ENCODE data around the gene JAKMIP2. TPM values are rescaled to one million over a fixed set of nuclear protein-coding genes. Genes with fewer than 3 reads are reported as not detected.
"Not testable (repeated sequence)": the region's sequence is repeated elsewhere in the genome, so short reads cannot be mapped to it uniquely, and the experiment has no call there.

The JAKMIP2 gene
- polyA plus RNA-seq, 2 donors: 0.10 to 0.20 TPM

DNA sequence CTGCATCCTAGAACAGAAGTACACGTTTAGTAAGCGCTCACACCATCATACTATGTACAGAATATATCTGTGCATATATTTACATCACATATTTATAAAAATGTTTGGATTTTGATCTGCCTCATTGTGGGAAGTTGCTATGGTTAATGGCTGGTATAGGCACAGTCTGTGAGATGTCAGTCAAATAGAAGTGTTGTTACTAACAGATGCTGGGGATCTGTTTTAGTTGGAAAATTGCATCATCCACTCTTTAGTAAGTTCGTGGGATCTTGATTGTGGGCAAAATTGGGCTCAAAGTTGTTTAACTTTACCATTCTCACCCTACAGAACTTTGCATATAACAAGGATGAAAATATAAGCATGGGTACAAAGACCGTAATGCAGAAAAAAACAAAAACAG is 196.3 kb downstream of the JAKMIP2 start:
- 83 to 85% methylated on average over 4 of the region's 4 CpGs for WGBS, 2 donors
- Histone ChIP-seq H3K9me3 (ENCODE audit: control insufficient read depth in 2 of 2, insufficient read depth in 1 of 2, low read depth in 1 of 2, low read length in 1 of 2) (no peaks in the 10 kb centered on the region), H3K27ac (ENCODE audit: low read depth in 2 of 2, low read length in 1 of 2) (no peak overlapping the region), H3K27me3 (ENCODE audit: control insufficient read depth in 1 of 2, insufficient read depth in 2 of 2, low read length in 2 of 2) (no peaks in the 10 kb centered on the region), H3K4me3 (ENCODE audit: low read depth in 1 of 2, low read length in 2 of 2) (no peak overlapping the region), H3K4me1 (ENCODE audit: control insufficient read depth in 2 of 2, insufficient read depth in 2 of 2, low read length in 1 of 2) (no peaks in the 10 kb centered on the region), H3K36me3 (ENCODE audit: control insufficient read depth in 2 of 2, insufficient read depth in 2 of 2, low read length in 1 of 2) (no peaks in the 10 kb centered on the region)

DNA sequence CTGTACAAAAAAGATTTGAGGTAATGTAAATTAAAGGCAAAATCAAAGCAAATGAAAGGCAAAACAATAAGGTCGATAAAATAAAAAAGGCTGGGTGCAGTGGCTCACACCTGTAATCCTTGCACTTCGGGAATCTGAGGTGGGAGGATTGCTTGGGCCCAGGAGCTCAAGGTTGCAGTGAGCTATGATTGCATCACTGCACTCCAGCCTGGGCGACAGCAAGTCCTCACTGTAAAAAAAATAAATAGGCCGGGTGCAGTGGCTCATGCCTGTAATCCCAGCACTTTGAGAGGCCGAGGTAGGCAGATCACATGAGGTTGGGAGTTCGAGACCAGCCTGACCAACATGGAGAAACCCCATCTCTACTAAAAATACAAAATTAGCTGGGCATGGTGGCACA is 200.3 kb downstream of the JAKMIP2 start:
- H3K9me3 ChIP-seq (ENCODE audit: control insufficient read depth in 2 of 2, insufficient read depth in 1 of 2, low read depth in 1 of 2, low read length in 1 of 2); H3K27me3 ChIP-seq (ENCODE audit: control insufficient read depth in 1 of 2, insufficient read depth in 2 of 2, low read length in 2 of 2); H3K4me3 ChIP-seq (ENCODE audit: low read depth in 1 of 2, low read length in 2 of 2); H3K27ac ChIP-seq (ENCODE audit: low read depth in 2 of 2, low read length in 1 of 2); H3K4me1 ChIP-seq (ENCODE audit: control insufficient read depth in 2 of 2, insufficient read depth in 2 of 2, low read length in 1 of 2); H3K36me3 ChIP-seq (ENCODE audit: control insufficient read depth in 2 of 2, insufficient read depth in 2 of 2, low read length in 1 of 2): not testable (repeated sequence)
- WGBS, 2 donors: 67 to 76% methylated on average over 6 of the region's 6 CpGs

DNA sequence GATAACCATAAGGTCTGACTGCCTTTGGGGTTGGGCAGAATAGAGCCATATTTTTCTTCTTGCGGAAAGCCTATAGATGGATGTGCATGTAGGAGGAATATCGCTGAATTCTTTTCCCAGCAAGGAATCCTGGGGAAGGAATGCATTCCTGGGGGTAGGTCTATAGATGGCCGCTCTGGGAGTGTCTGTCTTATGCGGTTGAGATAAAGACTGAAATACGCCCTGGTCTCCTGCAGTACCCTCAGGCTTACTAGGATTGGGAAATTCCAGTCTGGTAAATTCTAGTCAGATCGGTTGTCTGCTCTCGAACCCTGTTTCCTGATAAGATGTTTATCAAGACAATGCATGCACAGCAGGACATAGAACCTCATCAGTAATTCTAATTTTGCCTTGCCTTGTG is 202.1 kb downstream of the JAKMIP2 start:
- not testable (repeated sequence) for H3K36me3 ChIP-seq (ENCODE audit: control insufficient read depth in 2 of 2, insufficient read depth in 2 of 2, low read length in 1 of 2); H3K27ac ChIP-seq (ENCODE audit: low read depth in 2 of 2, low read length in 1 of 2)
- 94 to 98% methylated on average over 7 of the region's 7 CpGs for WGBS, 2 donors

DNA sequence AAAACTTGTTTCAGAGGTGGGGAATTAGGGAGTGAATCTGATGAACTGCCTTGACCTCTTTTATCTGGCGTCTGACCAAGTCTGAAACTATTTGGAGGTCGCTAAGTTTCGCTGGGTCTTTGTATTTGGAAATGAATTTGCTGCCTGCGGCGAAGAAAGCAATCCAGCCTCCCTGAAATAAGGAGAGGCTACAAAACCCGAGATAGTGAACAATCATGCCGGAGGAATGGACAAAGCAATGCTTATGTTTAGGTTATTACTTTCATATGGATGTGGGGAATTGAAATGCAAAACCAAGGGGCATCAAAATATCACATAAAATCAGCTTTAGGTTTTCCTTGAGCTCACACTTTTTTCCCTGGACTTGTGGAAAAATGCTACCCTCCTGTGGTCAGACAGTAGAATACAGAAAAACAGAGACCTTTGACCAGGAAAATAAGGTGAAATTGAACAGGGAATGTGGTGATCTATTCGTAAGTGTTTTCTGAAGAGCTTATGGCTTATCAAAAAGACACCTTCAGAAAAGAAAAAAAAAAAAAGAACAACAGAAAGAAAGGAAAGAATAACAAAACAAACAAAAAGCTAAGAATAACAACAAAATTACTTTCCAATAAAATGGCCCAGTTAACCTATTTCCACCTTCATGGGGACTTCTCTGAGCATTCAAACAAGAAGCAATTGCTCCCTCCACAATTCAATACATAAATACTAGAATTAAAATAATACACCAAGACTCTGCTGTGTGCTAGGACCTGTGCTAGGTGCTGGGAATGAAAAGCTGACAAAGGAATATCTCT is 204.1 kb downstream of the JAKMIP2 start:
- Histone ChIP-seq H3K27me3 (ENCODE audit: control insufficient read depth in 1 of 2, insufficient read depth in 2 of 2, low read length in 2 of 2) (no peaks in the 10 kb centered on the region), H3K4me3 (ENCODE audit: low read depth in 1 of 2, low read length in 2 of 2) (no peak overlapping the region), H3K9me3 (ENCODE audit: control insufficient read depth in 2 of 2, insufficient read depth in 1 of 2, low read depth in 1 of 2, low read length in 1 of 2) (no peaks in the 10 kb centered on the region), H3K4me1 (ENCODE audit: control insufficient read depth in 2 of 2, insufficient read depth in 2 of 2, low read length in 1 of 2) (no peaks in the 10 kb centered on the region), H3K36me3 (ENCODE audit: control insufficient read depth in 2 of 2, insufficient read depth in 2 of 2, low read length in 1 of 2) (no peaks in the 10 kb centered on the region), H3K27ac (ENCODE audit: low read depth in 2 of 2, low read length in 1 of 2) (no peak overlapping the region)
- 38 to 39% methylated on average over 8 of the region's 8 CpGs for WGBS, 2 donors

More for the DNA sequence above, 202.1 kb downstream of the JAKMIP2 start:
- not testable (repeated sequence) for H3K4me3 ChIP-seq (ENCODE audit: low read depth in 1 of 2, low read length in 2 of 2); H3K4me1 ChIP-seq (ENCODE audit: control insufficient read depth in 2 of 2, insufficient read depth in 2 of 2, low read length in 1 of 2); H3K27me3 ChIP-seq (ENCODE audit: control insufficient read depth in 1 of 2, insufficient read depth in 2 of 2, low read length in 2 of 2); H3K9me3 ChIP-seq (ENCODE audit: control insufficient read depth in 2 of 2, insufficient read depth in 1 of 2, low read depth in 1 of 2, low read length in 1 of 2)

DNA sequence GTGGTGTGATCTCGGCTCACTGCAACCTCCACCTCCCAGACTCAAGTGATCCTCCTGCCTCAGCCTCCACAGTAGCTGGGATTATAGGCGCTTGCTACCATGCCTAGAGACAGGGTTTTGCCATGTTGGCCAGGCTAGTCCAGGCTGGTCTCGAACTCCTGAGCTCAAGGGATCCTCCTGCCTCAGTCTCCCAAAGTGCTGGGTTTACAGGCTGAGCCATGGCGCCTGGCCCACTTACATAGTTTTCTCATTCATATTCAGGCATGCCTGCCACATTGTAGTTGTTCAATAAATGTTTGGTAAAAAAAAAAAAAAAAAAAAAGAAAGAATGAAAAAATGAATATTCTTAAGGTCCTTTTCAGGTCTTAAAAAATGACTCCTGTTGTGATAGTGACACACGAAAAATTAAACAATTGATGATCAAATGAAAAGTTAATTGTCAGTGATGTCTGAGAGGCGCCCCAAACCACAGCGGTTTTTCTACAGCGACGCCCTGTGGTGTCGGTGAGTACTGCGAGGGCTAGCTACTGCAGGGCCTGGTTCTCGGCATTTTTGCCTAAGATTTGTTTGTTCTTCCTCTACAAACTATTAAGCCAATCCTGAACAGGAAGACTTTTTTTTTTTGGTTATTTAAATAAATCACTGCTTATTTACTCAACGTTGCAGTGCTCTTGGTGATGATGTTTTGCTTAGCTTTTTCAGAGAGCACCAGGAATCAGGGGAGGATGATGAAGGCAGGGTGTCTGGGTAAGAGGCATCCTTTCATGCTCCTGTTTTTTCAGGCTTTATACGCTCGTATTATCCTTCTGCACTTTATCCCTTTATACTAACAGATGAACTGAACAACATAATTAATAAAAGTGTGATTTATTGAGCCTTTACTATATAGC is 205.6 kb downstream of the JAKMIP2 start:
- H3K27ac ChIP-seq (ENCODE audit: low read depth in 2 of 2, low read length in 1 of 2): no peak overlapping the region
- WGBS, 2 donors: 40 to 52% methylated on average over 15 of the region's 15 CpGs
- H3K4me1 ChIP-seq (ENCODE audit: control insufficient read depth in 2 of 2, insufficient read depth in 2 of 2, low read length in 1 of 2): no peaks in the 10 kb centered on the region
- H3K9me3 ChIP-seq (ENCODE audit: control insufficient read depth in 2 of 2, insufficient read depth in 1 of 2, low read depth in 1 of 2, low read length in 1 of 2): no peaks in the 10 kb centered on the region
- no peaks in the 10 kb centered on the region for H3K36me3 ChIP-seq (ENCODE audit: control insufficient read depth in 2 of 2, insufficient read depth in 2 of 2, low read length in 1 of 2)
- no peaks in the 10 kb centered on the region for H3K27me3 ChIP-seq (ENCODE audit: control insufficient read depth in 1 of 2, insufficient read depth in 2 of 2, low read length in 2 of 2)
- H3K4me3 ChIP-seq (ENCODE audit: low read depth in 1 of 2, low read length in 2 of 2): no peak overlapping the region

DNA sequence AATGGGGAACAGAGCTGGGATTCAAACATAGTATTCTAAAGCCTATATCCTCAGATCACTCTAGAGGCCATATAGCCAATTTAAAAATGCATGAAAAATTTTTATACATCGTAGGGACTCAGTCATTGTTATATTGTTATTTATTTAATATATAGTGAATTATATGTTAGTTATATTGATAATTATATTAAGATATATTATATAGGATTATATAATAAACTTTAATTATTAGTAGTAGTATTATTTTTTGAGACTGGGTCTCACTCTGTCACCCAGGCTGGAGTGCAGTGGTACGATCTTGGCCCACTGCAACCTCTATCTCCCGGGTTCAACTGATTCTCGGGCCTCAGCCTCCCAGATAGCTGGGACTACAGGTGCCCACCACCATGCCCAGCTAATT is 206.9 kb downstream of the JAKMIP2 start:
- Histone ChIP-seq H3K36me3 (ENCODE audit: control insufficient read depth in 2 of 2, insufficient read depth in 2 of 2, low read length in 1 of 2) (no peaks in the 10 kb centered on the region), H3K27ac (ENCODE audit: low read depth in 2 of 2, low read length in 1 of 2) (no peak overlapping the region), H3K9me3 (ENCODE audit: control insufficient read depth in 2 of 2, insufficient read depth in 1 of 2, low read depth in 1 of 2, low read length in 1 of 2) (no peaks in the 10 kb centered on the region), H3K4me3 (ENCODE audit: low read depth in 1 of 2, low read length in 2 of 2) (no peak overlapping the region), H3K27me3 (ENCODE audit: control insufficient read depth in 1 of 2, insufficient read depth in 2 of 2, low read length in 2 of 2) (no peaks in the 10 kb centered on the region), H3K4me1 (ENCODE audit: control insufficient read depth in 2 of 2, insufficient read depth in 2 of 2, low read length in 1 of 2) (no peaks in the 10 kb centered on the region)
- 93 to 95% methylated on average over 4 of the region's 4 CpGs for WGBS, 2 donors

DNA sequence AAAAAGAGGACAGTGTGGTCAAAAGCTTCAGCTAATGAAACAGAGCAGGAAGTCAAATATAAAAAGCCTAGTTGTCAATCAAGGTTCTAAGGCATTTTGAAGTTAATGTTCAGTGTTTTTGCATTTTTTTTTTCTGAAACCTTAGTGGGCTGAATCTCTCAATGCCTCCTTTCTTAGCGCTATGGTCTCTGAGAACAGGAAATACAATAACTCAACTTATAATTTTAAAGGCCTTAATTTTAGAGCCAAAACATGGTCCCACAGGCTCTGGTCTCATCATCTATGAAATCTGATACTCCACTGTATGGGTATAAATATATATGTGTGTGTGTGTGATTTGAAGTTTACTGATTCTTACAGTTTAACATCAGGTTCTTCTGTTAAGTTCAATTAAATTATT is 209.3 kb downstream of the JAKMIP2 start:
- Histone ChIP-seq H3K27ac (ENCODE audit: low read depth in 2 of 2, low read length in 1 of 2) (no peak overlapping the region), H3K27me3 (ENCODE audit: control insufficient read depth in 1 of 2, insufficient read depth in 2 of 2, low read length in 2 of 2) (no peaks in the 10 kb centered on the region), H3K4me1 (ENCODE audit: control insufficient read depth in 2 of 2, insufficient read depth in 2 of 2, low read length in 1 of 2) (no peaks in the 10 kb centered on the region), H3K4me3 (ENCODE audit: low read depth in 1 of 2, low read length in 2 of 2) (no peak overlapping the region), H3K9me3 (ENCODE audit: control insufficient read depth in 2 of 2, insufficient read depth in 1 of 2, low read depth in 1 of 2, low read length in 1 of 2) (no peaks in the 10 kb centered on the region), H3K36me3 (ENCODE audit: control insufficient read depth in 2 of 2, insufficient read depth in 2 of 2, low read length in 1 of 2) (no peaks in the 10 kb centered on the region)
- WGBS, 2 donors: 83 to 93% methylated on average over 1 of the region's 1 CpG

DNA sequence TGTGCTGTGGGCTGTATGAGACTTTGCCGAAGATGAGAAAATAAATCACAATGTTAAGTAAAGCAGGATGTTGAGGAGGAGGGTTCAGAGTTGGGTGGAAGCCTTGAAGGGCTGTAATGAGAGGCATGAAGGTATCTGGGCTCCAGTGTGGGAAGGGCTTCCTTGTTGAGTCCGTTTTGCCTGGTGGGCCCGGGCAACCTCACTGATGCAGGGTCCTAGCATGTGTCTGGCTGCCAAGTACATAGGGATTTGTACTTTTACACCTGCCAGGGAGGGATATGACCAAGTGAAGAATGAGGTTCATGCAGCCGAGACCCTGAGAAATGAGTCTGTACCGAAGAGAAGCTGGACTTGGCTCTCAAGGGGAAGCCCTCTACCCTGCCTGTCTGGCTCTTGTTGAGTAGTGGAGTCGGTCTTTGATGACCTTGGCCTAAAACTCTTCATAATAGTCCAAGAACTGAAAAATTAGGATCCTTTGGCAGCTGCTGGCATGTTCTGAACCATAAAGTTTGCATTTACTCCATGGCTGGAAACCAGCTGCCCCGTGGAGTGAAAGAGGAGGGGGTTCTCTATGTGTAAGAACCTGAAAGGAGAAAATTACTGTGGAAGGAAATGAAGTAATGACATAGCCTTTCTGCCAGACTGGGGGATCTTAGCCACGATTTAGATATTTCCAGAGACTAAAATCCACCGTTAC is 213.7 kb downstream of the JAKMIP2 start:
- WGBS, 2 donors: 79 to 86% methylated on average over 9 of the region's 9 CpGs
- no peaks in the 10 kb centered on the region for H3K27me3 ChIP-seq (ENCODE audit: control insufficient read depth in 1 of 2, insufficient read depth in 2 of 2, low read length in 2 of 2)
- H3K9me3 ChIP-seq (ENCODE audit: control insufficient read depth in 2 of 2, insufficient read depth in 1 of 2, low read depth in 1 of 2, low read length in 1 of 2): no peaks in the 10 kb centered on the region
- H3K4me1 ChIP-seq (ENCODE audit: control insufficient read depth in 2 of 2, insufficient read depth in 2 of 2, low read length in 1 of 2): no peaks in the 10 kb centered on the region
- H3K36me3 ChIP-seq (ENCODE audit: control insufficient read depth in 2 of 2, insufficient read depth in 2 of 2, low read length in 1 of 2): no peaks in the 10 kb centered on the region
- no peak overlapping the region for H3K4me3 ChIP-seq (ENCODE audit: low read depth in 1 of 2, low read length in 2 of 2)
- H3K27ac ChIP-seq (ENCODE audit: low read depth in 2 of 2, low read length in 1 of 2): no peak overlapping the region

DNA sequence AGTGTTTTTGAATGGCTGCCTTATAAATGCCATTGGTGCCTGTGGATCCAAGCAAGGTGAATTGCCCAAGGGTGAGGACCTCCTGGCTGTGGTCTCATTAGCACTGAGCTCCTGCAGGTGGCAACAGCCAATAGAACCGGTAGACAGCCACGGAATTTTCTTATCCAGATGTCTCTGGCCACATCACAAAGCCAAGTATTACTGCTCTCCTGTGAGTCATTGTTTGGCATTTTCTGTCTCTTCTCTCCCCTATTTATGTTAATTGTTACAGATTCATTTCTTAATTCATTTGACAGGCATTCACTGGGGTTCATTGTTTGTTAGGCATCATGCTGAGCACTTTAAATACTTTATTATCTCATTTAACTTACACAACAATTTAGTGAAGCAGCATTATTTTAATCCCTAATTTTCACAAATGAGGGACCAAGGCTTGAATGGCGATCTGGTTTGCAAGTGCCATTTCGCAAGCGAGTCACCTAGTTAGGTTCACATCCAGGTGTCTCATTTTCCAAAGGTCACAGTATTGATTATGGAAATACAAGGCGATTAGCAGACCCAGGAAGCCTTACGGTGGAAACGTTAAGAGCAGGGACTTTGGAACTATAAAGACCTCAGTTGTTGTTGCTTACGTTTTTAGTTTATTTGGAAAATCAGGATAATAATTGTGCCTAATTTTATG is 214.5 kb downstream of the JAKMIP2 start:
- 62 to 71% methylated on average over 9 of the region's 9 CpGs for WGBS, 2 donors
- H3K9me3 ChIP-seq (ENCODE audit: control insufficient read depth in 2 of 2, insufficient read depth in 1 of 2, low read depth in 1 of 2, low read length in 1 of 2): no peaks in the 10 kb centered on the region

More for the DNA sequence above, 214.5 kb downstream of the JAKMIP2 start:
- Histone ChIP-seq H3K27me3 (ENCODE audit: control insufficient read depth in 1 of 2, insufficient read depth in 2 of 2, low read length in 2 of 2) (no peaks in the 10 kb centered on the region), H3K4me3 (ENCODE audit: low read depth in 1 of 2, low read length in 2 of 2) (no peak overlapping the region), H3K4me1 (ENCODE audit: control insufficient read depth in 2 of 2, insufficient read depth in 2 of 2, low read length in 1 of 2) (no peaks in the 10 kb centered on the region), H3K27ac (ENCODE audit: low read depth in 2 of 2, low read length in 1 of 2) (no peak overlapping the region), H3K36me3 (ENCODE audit: control insufficient read depth in 2 of 2, insufficient read depth in 2 of 2, low read length in 1 of 2) (no peaks in the 10 kb centered on the region)
